Activated CD4-positive, alpha-beta T cell treated with anti-CD3 and anti-CD28 coated beads, Interleukin-2, amount 50 U/mL, for 4 hours (primary cell): ENCODE data around the gene SLC19A3.
"Not testable (repeated sequence)": the region's sequence is repeated elsewhere in the genome, so short reads cannot be mapped to it uniquely, and the experiment has no call there.

Experiments used
- DNase-seq, 2 experiments: peaks; one replicate each; pipeline ENCODE4 v3.0.0-alpha.2; 2020

The SLC19A3 gene

GRCh38 chr2:227701556-227701955 lies 16.3 kb downstream of the SLC19A3 start:
- DNase-seq: no peak

- DNase-seq: no peak
Observed at GRCh38 chr2:227696990-227697679, 20.7 kb downstream of the SLC19A3 start.

- DNase-seq: no peak
Observed at GRCh38 chr2:227687189-227687588, 30.6 kb downstream of the SLC19A3 start.

GRCh38 chr2:227684258-227684657 lies 33.6 kb downstream of the SLC19A3 start:
- DNase-seq: no peak

GRCh38 chr2:227677928-227678327 lies 39.9 kb downstream of the SLC19A3 start:
- no peak for DNase-seq

- DNase-seq: no peak
Observed at GRCh38 chr2:227674485-227674884, 43.3 kb downstream of the SLC19A3 start.

- DNase-seq: not testable (repeated sequence)
Observed at GRCh38 chr2:227673620-227674019, 44.2 kb downstream of the SLC19A3 start.

- no peak for DNase-seq
Observed at GRCh38 chr2:227671170-227671905, 46.5 kb downstream of the SLC19A3 start.

- DNase-seq: not testable (repeated sequence)
Observed at GRCh38 chr2:227666631-227667170, 51.1 kb downstream of the SLC19A3 start, which contains the start of gene SCYGR5. Gene SCYGR5, plus strand, starts transcription at chr2:227666804. Its CDS starts 0 bp downstream, at chr2:227666804.

GRCh38 chr2:227665189-227665940 lies 52.5 kb downstream of the SLC19A3 start:
- no peak for DNase-seq

GRCh38 chr2:227661827-227662226 lies 56.0 kb downstream of the SLC19A3 start:
- no peak for DNase-seq

GRCh38 chr2:227661025-227661649 lies 56.7 kb downstream of the SLC19A3 start:
- no peak for DNase-seq

GRCh38 chr2:227657199-227657845 lies 60.5 kb downstream of the SLC19A3 start:
- no peak for DNase-seq

GRCh38 chr2:227655454-227655853 lies 62.4 kb downstream of the SLC19A3 start:
- DNase-seq: no peak

GRCh38 chr2:227654426-227654825 lies 63.4 kb downstream of the SLC19A3 start:
- DNase-seq: no peak

- no peak for DNase-seq
Observed at GRCh38 chr2:227653419-227653818, 64.4 kb downstream of the SLC19A3 start.

GRCh38 chr2:227643990-227644551 lies 73.8 kb downstream of the SLC19A3 start:
- no peak for DNase-seq

- DNase-seq: no peak
Observed at GRCh38 chr2:227642656-227643055, 75.2 kb downstream of the SLC19A3 start.

- no peak for DNase-seq
Observed at GRCh38 chr2:227634201-227634600, 83.6 kb downstream of the SLC19A3 start.
